HPDE6-E6E7 (cell line): Measurements from ENCODE around the gene DKK3.

Experiments
- DNase-seq: peaks from one replicate; pipeline ENCODE4 v3.0.0; 2011; ENCODE audit warnings: missing footprints; ENCODE audit errors: extremely low spot score

DKK3 gene

DNA sequence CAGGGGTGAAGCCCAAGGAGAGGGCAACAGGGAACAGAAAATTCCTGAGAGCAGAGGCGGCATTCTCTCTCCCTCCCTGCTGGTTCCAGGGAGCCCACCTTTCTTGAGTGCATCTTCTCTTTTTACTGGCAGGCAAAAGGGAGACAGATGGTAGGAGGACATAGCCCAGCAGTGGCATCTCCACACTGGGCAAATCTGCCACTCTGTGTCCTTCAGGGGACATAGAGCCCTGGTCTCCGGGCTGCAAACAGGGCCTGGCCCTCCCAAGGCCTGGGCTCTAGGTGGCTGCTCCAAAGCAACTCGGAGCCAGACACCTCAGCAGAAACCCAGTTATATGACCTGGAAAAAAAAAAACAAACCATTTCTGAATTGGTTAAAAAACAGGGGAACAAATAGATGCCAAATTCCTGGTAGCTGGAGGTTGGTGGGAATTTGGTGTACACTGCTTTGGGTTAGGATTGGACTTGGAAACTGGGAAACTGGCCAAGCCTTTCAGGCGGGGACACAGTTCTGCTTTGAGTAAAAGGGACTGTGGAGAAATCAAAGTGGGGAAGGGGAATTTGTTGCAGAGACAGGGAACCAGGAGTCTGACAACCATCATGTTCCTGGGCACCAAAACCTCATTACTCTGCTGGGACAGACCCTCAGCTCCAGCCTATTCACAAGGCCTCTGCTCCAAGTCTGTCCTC is 23.6 kb upstream of the DKK3 start:
- DNase-seq, result no peak

DNA sequence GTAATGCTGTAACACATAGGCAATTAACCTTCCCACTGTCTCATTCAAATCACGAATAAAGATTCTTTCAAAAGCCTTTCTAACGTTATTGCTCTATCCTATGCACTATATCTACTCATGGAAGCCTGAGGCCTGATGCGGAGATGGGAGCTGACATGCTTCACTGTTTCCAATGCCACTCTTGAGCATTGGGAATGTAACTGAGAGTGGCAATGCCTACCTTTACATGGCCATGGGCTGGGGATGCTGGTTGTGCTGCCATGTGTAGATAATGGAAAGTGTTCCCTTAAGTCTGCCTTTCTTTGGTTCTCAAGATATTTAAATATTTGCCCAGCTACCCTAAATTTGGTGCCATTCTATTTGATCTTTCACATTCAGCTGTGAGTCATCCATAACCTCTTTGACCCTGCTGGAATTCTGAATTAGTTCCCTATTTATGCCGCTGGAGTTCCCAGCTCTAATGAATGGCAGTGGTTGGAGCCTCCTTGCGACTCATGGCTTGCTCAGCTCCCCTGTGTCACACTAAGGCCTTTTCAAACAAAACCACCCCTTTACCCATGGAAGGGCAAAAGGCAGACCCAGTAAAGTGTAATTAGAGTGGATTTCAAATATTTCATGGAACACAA is 21.4 kb upstream of the DKK3 start:
- DNase-seq, result no peak

DNA sequence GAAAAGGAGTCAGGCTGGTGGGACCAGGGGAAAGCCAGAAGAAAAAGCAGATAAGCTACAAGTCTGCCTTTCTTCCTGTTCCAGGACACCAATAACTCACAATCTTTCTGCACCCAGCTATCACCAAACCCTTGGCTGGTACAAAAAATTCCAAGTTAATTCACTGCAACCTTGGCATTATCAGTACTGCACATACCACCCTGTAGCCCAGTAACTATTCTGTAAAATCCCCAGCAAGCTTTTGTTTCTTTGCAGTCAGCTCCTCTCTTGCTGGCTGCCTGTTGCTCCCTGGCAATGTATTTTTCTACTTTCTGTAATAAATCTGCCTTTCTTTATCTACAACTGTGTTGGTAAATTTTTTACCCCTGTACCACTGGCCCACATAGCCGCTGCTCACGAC is 20.7 kb upstream of the DKK3 start:
- no peak for DNase-seq

DNA sequence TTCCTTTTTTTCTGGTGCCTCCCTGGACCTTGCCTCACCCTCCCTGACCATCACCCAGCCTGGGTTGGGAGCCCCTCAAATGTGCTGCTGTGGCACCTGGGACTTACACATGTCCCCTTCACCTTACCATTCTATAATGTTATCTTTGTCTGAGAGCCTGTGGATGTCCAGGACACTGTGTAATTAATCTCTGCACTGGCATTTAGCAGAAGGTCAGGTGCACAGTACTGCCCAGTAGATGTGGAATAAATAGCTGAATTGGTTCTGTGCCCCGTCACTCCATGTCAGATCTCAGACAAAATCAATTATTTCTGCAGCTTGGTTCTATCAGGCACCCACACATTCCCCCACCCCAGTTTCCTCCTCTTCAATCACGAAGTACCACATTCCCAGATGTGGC is 19.9 kb upstream of the DKK3 start:
- DNase-seq, result no peak

DNA sequence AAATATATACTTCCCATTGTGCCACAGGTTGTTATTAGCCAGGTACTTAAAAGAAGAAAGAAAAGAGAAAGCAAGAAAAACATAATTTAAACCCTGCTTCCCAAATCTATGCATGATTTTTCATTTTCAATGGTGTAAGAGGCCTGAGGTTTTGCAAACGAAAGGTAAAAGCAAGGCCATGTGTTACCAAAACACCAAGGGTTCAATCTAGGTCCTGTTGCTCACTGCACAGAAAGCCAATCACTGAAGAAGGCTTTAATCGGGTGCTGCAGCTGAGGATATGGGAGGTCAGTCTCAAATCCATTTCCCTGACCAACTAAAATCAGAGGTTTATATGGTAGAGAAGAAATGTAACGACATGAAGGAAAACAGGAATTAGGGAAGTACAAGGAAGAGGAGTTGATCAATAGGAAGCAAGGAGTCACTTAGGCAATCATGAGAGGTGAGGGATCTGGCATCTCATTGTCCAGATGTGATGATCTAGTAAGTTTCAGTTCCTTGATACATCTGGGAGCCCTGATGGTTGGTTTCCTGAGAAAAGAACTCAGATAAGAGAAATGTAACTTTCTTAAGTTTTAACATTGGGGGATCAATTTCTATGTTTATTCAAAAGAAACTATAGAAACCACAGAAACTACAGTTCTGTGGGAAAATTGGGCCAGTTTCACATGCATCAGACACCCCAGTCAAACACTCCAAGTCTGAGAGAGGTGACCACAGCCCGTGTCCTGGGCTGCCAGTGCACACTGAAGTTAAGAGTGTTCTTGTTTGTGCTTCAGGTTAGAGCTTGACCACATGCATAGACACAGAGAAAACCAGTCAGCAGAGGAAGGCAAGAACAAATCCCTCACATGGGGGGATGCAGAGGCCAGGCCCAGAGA is 18.1 kb upstream of the DKK3 start:
- no peak for DNase-seq

DNA sequence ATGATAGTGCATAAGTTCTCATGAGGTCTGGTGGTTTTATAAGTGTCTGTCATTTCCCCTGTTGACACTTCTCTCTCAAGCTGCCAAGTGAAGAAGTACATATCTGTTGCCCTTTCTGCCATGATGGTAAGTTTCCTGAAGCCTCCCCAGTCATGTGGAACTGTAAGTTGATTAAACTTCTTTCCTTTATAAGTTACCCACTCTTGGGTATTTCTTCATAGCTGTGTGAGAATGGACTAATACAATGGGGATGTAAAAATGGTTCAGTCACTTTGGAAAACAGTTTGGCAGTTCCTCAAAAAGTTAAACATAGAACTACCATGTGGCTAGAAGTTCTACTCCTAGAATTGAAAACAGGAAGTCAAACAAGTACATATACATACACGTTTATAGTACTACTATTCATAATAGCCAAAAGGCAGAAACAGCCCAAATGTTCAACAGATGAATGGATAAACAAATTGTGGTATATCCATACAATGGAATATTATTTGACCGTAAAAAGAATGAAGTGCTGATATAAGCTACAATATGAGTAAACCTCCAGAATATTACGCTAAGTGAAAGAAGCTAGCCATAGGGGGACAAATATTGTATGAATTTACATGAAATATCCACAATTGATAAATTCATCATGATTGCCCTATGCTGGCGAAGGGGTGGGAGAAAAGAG is 16.0 kb upstream of the DKK3 start:
- DNase-seq, result no peak

DNA sequence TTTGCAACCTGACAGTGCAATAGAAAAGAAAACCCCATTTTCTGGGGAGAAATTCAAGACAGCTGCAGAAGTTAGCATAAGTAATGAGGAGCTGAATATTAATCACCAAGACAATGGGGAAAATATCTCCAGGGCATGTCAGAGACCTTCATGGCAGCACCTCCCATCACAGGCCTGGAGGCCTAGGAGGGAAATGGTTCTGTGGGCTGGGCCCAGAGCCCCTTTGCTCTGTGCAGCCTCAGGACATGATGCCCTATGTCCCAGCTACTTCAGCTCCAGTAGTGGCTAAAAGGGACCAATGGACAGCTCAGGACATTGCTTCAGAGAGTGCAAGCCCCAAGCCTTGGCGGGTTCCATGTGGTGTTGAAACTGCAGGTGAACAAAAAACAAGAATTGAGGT is 14.6 kb upstream of the DKK3 start:
- no peak for DNase-seq

DNA sequence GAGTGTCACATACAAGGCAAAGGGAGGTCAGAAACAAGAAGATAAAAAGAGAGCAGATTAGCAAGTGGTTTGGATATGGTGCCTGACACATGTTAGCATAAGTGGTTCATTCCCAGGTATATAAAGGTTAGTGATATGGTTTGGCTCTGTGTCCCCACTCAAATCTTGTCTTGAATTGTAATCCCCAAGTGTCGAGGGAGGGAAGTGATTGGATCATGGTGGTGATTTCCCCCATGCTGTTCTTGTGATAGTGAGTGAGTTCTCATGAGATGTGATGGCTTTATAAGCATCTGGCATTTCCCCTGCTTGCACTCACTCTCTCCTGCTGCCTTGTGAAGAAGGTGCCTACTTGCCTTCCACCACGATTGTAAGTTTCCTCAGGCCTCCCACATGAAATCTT is 12.1 kb upstream of the DKK3 start:
- DNase-seq, result no peak

DNA sequence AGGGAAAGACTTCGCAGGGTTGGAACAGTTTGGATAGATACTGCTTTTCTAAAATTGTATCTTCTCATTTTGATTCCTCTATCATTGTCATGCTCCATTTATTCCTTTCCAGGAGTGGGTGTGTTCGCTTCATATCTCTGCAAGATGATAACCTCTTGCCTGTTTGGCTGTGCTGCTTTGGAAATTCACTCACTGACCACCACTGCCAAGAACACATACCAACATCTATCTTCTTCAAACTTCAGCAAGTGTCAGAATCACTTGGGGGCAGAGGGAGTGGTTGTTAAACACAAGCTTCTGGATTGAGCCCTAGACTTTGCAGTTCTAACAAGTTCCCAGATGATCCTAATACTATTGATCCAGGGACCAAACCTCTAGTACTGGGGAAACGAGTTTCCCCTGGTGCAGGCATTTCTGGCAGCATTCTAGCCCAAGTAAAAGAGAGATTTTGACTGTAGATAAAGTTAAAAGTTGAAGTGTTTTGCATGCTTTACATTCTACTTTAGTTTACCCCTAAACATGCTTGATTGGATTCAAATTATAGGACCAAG is 11.5 kb upstream of the DKK3 start:
- no peak for DNase-seq

DNA sequence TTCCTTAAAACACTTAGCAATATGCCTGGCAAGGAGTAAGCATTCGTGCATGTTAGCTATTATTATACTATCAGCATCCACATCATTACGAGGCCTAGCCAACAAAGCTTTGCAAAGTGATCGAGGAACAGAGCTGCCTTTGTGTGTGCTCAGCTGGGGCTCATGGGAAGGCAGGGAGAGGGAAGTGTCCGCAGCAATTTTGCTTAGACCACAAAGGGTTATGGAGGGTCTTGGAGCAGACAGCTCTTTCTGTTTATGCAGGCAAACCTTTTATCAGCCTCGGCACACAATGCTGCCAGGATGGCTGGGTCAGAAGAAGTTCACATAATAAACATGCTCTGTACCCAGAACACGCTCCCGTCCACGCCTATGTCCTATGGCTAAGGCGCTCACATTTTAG is 10.9 kb upstream of the DKK3 start:
- DNase-seq, result no peak

DNA sequence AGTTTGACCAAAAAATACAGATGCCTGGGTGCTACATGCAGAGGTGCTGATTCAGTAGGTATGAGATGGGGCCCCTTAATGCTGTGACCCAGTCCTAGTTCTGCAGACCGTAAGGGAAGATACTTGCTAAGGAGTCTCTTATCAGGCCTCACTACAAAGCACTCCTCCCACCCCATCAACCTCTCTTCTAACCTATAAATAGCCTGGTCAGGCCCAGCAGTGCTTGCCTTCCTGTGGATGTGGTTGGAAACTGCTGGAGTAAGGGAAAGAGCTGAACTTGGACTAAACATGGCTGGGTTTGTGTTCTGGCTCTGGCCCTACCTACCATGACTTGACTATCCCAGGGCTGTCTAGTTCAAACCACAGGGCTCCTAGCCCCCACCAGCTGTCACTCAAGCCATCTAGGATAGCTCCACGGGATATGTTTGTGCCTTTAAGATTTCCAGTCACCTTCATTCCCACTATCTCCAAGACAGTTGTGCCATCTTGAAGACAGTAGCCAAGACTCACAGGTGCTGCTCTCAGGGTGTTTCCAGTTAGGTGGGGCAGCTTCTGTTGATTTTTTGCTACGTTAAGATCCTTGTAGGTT is 9.5 kb upstream of the DKK3 start:
- no peak for DNase-seq

DNA sequence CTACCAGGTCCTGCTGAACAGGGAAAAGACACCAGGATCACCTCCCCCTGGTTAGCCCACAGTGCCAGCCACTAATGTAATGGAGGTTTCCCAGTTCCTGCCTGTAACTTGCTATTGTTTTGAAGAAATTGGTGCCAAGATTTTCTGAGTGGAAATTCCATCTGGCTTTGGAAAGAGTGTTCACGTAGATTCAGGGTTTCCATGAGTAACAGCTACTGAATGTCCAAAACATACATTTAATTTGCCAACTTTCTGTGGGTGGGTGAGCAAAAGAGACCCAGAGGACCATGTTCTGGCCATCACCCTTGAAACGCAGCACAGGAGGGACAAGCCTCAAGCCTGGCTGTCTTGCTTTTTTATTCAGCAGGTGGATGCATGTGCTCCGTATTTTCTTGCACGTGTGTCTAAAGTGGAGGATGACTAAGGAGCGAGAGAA is 8.8 kb upstream of the DKK3 start:
- no peak for DNase-seq

DNA sequence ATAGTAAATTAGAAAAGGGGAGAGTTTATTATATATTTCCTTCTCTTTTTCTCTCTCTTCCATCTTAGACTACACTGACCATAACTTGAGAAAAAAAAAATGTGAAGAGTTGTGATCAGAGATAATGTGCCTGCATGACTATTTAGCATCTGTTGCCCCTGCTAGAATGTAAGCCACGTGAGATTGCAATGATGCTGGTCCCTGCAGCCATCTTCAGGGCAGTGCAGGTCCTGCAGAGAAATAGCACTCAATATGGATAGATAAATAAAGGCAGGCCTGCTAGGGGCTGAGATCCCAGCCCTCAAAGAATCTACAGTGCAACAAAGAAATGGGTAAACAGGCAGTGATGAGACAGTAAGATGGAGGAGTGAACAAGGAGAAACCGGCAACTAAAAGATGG is 7.8 kb upstream of the DKK3 start:
- no peak for DNase-seq

DNA sequence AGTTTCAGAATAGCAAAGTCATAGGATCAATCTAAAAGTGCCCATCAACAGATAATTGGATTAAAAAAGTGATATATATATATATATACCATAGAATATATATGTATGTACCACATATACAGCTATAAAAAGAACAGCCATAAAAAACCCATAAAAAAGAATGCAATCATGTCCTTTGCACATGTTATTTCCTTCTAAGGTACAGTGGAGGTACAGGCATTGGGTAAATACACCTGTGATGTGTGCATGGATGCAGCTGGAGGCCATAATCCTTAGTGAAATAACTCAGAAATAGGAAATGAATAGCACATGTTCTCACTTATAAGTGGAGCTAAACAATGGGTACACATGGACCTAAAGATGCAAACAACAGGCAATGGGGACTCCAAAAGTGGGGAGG is 7.1 kb upstream of the DKK3 start:
- DNase-seq, result no peak

DNA sequence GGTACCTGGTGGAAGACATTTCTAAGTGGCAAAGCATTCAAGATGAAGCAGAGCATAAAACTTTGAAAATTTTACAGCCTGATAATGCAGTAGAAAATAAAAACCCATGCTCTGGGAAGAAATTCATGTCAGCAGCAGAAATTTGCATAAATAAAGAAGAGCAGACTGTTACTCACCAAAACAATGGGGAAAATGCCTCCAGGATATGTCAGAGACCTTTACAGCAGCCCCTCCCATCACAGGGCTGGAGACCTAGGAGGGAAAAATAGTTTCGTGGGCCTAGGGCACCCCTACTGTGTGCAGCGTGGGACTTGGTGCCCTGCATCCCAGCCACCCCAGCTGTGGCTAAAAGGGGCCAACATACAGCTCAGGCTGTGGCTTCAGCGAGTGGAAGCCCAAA is 5.4 kb upstream of the DKK3 start:
- no peak for DNase-seq

DNA sequence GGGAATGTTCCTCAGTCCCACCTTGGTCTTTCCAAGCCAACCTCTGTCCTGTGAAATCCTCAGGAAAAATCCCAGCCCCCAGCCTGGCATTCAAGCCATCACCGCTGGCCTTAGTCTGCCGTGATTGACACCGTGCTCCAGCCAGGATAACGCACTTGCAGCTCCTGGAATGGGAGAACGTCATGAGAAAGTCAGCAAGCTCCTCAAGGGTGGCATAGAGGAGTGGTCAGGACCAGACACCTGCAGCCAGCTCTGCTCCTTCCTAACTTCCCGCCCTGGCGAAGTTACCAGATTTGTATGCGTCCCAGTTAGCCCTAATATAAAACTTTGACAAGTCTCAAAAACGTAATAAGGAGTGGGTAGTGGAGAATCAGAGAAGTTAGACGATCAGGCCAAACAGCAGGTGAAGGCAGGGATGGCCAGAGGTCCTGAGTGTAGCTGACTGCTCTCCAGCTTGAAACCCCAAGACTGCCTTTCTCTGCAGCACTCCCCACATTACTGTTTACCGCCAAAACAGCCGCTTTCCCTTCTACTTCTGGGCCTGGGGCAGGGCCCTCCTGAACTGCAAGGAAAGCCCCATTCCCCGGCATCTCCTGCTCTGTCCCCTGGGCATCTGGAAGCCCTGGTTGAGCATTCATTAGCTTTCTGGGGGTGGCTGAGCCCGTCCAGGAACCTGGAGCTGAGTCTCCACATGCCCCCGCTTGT is 1.3 kb upstream of the DKK3 start:
- DNase-seq, result no peak

DNA sequence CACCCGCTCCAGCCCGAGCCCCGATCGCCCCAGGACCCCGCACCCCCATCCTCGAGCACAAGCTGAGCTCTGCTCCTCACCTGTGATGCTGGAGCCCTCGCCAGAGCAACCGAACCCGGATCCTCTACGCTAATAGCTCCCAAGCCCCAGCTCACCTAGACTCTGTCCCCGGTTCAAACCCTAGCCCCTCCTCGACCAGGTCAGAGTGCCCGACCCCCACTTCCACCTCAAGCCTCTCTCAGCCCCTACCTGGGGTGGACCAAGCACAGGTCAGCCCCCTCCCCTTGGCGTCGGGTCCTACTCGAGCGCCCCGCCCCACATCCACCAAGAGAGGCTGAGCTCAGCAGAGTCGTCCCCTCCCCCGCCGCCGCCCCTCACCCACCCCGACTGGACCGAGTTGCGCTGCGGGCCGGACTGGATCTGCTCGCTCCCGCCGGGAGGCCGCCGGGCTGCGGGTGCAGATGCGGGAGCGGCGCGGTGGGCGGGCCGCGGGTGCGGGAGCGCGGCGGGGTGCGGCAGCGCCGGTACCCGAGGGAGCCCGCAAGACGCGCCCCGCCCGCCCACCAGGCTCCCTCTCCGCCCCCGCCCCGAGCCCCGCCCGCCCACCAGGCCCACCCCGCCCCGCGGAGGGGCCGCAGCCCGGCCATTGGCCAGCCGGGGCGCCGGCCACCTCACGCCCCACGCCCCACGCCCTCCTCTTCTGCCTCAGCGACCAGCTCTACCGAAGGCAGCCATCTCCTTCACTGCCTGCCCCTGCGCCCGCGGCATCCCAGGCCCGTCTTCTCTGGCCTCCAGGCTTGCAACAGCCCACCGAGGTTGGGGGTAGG is 577 bp upstream of the DKK3 start:
- DNase-seq, result no peak

DNA sequence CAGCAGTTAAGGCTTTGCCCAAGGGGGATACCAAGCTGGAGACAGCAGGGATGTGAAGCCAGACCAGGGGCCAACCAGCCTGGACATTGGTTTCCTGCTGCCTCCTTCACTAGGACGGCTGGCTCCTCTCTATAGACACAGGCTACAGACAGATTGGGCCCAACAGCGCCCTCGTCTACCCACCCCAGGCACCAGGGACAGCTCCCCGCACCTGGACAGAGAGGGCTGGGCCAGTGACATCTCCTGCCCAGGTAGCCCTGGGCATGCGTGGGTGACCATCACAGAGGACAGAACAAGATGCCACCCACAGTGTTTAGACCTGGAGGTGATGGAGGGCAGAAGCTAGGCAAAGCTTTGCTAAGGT is 1.2 kb downstream of the DKK3 start:
- DNase-seq, result no peak

DNA sequence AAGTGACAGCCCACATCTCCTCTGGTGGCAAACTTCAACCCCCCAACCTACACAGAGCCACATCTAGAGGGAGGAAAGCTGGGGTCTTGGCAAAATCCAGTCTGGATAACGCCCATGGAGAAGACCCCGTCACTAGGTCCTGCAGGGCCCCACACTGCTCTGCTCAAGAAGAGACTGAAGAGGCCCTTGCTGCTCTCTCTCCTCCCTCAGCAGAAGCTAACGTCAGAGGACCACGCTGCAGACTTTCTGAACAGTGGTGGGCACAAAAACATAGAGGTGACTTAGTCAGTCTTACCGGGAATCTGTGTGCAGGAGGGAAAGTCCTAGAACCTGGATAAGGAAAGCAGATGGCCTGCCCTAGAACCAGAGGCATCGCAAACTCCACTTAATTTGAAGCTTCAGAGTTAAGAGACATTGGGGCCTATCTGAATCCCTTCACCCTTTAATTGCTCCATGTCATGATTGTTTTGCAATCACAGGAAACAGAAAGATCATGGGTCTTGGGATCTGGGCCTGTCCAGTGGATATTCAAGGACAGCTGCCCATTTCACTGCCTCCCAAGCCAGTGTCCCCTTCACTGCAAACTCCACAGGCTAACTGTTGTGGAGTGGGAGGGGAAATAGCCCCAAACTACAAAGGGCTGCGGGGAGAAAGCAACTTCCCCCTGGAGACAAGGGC is 1.7 kb downstream of the DKK3 start:
- DNase-seq, result no peak

DNA sequence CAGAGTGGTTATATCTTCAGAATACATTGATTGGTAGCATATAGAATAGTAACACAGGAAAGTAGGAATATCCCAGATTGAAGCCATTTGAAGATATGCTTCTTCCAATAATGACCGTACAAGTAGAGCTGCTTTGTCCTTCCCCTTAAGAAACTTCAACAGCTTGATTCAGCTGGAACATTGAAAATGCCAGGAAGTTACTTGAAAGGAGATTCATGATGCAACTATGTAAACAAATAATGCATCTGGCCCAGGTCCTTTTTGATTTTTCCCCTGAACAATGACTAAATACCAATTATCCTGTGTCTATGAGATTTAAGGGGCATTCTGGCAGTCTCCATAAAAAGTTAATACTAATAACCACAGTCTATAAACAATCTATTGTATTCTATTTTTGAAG is 3.0 kb downstream of the DKK3 start:
- no peak for DNase-seq
